COR-L47 (cell line): ENCODE measurements around the gene SLC38A3.
A peak's percentile ranks its signal among the peaks of the same experiment; 100 is the strongest.

ENCODE experiments used
- DNase-seq: peaks from one replicate; lab custom pipeline; 2025; lab: John Stamatoyannopoulos, UW

SLC38A3 gene

DNA sequence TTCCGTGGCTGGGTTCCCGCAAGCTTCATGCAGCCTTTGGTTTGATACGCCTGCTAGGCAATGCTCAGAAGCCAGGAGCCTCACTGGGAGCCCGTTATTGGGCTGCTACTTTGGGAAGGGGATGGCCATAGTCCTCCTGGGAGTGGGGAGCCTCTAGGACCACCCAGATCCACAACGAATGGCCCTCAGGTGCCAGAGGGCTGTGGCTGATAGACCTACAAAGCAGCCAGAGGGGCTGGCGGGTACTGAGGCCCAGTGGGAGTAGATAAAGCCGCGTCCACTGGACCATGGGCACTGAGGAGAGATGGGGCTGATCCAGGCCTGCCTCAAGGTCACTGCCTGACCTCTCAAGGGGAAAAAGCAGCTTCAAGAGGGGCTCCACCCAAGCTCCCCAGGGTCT, 12.9 kb upstream of the SLC38A3 start:
- no peak for DNase-seq

DNA sequence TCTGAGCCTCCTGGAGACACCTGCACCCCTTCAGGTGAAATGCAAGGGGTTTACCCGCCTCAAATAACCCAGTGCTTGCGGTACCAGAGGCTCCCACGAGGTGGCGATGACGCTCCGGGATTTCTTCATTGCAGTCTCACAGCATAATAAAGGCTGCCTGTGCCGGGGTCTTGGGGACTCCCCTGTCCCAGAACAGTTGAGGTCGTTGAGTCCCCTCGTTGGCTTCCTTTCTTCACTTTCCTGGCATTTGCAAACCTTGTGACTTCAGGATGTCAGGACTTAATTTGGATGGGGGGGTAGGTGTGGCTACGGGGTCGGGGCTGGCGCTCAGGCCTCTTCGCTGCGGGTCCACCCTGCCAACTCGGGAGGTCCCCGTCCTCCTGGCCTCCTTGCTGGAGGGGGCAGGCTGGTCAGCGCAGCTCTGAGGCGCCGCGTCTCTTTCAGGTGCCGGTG, 12.4 kb upstream of the SLC38A3 start:
- DNase-seq, result no peak

DNA sequence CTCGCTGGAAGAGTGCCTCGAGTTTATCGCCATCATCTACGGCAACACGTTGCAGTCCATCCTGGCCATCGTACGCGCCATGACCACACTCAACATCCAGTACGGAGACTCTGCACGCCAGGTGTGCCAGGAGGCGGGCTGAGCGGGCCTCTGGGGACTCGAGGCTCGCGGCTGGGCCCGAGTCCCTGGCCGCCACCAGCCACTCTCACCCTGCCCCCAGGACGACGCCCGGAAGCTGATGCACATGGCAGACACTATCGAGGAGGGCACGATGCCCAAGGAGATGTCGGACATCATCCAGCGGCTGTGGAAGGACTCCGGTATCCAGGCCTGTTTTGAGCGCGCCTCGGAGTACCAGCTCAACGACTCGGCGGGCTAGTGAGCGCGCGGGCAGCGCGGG, 11.8 kb upstream of the SLC38A3 start:
- DNase-seq, result no peak

DNA sequence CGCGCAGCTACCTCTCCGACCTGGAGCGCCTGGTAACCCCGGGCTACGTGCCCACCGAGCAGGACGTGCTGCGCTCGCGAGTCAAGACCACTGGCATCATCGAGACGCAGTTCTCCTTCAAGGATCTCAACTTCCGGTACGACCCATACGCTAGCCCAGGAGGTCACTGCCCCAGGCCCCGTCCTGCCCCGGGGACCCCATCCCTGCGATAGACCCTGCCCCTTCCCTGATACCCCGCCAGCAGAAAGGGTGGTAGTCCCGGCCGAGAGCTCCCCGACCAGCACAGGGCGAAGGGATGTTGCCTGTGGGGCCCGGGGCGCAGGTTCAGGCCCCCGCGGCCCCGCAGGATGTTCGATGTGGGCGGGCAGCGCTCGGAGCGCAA, 11.3 kb upstream of the SLC38A3 start:
- DNase-seq, result no peak

DNA sequence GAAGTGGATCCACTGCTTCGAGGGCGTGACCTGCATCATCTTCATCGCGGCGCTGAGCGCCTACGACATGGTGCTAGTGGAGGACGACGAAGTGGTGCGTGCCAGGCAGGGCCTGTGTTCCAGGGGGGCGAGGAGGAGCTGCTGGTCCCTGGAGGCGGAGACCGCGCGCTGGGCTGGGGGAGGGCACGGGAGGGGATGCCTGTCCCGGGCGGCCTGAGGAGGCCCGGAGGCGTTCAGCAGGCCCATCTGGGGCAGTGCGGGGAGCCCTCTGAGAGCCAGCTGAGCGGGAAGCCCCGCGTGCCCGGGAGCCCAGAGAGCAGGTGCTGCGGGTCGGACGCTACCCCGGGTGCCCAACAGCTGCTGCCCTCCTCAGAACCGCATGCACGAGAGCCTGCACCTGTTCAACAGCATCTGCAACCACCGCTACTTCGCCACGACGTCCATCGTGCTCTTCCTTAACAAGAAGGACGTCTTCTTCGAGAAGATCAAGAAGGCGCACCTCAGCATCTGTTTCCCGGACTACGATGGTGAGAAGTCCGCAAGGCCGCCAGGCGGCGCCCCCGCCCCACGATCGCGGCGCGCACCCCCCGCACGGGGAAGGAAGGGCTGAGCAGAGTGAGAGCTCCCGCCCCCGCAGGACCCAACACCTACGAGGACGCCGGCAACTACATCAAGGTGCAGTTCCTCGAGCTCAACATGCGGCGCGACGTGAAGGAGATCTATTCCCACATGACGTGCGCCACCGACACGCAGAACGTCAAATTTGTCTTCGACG, 10.8 kb upstream of the SLC38A3 start:
- peak; percentile 38 for DNase-seq

DNA sequence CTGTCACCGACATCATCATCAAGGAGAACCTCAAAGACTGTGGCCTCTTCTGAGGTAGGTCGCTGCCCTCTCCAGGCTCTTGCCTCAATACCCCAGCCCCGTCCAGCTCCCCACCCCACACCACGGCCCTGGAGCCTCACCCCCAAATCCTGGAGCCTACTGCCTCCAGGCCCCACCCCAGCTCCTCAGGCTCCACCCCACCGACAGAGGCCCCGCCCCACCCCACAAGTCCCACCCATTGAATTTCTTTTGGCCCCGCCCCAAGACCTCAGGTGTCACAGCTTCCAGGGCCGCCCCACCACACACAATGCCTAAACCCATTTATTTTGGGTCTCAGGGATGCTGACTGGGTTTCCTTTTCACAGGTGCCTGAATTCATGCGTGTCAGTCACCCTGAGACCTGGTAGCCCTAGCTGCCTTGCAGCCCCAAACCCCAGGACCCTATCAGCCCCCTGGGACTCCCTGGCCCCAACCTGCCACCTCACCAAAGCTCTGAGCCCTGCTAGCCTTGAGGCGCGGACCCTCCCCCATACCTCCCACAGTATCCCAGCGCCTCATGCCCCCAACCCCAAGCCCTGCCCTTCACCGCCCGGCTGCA, 10.1 kb upstream of the SLC38A3 start:
- no peak for DNase-seq

DNA sequence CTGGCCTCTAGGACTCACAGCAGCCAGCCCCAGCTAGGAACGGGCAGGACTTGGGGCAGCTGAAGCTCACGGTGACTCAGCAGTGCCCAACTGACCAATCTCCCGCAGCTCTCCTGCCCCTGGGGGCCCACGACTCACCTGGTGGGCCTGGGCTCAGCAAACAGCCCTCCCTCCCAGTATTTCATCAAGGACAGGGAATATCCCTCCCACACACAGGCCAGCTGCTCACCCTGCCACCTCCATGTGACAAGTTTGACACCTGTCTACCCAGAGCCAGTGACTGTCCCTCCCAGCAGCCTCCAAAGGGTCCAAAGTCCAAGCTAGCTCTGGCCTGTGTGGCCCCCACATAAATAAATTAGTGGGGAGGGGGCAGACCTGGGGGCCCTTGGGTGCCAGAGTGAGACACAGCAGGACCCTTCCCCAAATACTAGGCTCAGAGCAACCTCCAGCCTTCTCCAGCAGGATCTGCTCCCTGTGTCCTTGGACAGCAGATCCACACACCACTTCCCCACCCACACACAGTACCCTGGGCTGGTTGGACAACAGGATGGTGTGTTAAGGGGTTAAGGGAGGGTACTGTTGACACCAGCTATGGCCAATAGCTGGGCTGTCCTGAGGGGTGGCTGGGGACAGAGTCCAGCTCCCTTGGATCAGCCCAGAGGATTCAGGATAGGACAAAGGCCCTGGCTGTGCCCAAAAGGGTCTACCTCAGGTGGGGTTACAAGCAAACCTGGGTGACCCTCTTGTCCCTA, 9.4 kb upstream of the SLC38A3 start:
- no peak for DNase-seq

DNA sequence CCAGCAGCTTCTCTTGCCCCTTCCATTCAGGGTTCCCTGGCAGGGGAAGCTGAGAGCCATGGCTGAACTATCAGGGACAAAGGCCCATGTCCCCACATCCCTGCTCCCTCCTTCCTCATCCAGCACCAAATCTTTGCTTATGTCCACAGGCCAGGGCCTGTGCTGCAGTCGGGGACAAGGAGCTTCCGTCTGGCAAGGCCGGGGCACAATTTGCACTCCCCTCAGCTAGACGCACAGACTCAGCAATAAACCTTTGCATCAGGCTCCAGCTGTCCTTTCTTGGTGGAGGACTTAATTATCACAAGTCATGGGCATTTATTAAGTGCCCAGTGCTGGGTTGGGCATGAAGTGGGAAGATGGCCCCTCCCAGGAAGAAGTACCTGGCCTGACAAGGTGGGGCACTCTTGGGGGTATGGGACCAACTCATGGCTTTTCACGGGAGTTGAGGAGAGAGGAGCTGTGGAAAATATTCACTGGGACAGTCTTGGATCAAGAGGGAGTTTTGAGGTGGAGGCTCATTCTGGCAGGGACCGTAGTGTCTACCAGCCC, 8.7 kb upstream of the SLC38A3 start:
- DNase-seq, result no peak

DNA sequence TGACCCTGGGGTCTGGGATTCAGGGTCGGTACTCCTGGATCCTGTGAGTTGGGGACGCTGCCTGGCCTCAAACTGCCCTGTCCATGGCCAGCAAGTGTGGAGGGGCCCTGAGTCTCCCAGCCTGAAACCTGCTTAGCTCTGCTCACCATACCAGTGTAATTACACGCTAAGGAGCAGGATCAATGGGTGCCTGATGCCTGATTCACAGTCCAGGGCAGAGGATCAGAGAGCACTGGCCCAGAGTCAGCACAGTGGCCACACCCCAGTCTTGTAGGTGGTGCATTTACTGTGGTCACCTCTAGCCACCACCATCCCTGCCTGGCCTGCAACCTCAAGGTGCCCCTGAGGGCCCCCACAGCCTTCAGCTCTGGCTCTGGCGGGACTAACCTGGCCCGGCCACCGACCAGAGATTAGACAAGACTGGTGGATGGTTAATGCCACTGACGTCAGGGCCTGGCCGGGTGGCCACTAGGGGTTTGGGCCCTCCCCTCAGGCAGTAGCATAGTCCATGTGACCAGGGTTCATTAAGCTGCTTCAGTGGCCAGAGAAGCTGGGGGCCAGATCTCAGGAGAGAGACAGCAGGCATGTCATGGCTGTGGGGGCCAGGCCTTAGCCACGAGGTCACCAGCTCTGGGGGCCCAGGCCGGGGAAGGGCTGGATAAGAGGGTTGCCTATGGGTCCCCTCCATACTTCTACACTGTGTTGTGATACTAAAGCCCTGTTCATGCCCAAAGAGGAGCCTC, 3.3 kb upstream of the SLC38A3 start:
- DNase-seq, result no peak

DNA sequence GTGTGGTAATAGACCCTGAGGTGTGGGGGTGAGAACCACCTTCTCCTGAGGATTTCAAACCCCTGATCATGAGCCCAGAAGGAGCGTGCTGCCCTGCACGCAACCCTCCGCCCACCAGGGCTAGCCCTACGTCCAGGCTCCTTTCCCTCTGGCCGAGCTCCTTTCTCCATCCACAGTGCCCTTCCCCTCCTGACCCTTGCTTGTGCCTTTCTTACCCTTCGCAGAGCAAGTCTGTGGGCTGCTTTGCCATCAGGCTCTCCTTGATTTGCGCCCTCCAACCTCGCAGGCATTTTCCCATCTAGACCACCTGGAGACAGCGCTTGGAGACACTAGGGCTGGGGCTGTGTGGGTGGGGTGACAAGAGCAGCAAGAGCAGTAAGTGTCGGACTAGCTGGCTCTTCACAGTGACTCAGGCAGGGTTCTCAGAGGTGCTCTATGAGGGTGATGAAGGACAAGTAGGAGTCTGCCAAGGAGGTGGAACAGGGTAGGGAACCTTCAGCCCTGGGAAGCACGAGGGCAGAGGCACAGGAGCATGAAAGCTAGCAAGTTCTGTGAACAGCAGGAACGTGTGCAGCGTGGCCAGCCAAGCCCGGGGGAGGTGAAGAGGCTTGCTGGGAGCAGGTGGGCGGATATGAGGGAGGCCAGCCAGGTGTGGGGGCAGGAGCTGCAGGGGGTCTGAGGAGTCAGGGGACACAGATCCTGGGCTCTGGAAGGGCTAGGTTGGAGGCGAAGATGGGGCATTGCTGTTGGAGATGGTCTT, 2.5 kb upstream of the SLC38A3 start:
- no peak for DNase-seq

DNA sequence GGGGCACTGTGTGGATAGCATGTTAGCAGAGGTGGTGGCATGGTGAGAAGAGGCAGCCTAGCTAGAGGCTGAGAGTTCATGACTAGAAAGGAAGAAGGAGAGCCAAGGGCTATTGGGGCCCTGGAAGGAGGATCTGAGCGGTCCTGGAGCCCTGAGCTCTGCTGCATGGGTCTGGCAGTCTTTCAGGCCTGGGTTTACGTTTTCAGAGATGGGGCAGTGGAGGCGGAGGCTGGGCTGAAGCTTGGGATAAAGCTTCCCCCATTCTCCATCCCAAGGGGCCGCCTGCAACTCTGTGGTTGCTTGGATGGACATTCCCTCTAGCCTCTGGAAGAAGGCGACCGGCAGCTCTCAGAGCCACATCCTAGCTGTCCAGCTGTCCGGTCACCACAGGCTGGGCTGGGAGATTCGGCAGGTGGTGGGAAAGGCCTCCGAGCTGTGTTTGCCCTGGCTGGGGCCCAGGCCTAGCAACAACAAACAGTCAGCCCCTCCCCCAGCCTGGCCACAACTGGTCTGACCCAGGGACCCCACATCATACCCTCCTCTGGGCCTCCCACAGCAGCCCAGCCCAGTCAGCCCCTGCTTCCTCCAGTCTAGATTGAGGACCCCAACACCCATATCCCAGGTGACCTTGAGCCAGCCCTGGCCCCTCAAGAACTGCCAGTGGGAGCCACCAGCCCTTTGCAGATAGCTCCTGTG, 1.8 kb upstream of the SLC38A3 start:
- DNase-seq, result no peak

DNA sequence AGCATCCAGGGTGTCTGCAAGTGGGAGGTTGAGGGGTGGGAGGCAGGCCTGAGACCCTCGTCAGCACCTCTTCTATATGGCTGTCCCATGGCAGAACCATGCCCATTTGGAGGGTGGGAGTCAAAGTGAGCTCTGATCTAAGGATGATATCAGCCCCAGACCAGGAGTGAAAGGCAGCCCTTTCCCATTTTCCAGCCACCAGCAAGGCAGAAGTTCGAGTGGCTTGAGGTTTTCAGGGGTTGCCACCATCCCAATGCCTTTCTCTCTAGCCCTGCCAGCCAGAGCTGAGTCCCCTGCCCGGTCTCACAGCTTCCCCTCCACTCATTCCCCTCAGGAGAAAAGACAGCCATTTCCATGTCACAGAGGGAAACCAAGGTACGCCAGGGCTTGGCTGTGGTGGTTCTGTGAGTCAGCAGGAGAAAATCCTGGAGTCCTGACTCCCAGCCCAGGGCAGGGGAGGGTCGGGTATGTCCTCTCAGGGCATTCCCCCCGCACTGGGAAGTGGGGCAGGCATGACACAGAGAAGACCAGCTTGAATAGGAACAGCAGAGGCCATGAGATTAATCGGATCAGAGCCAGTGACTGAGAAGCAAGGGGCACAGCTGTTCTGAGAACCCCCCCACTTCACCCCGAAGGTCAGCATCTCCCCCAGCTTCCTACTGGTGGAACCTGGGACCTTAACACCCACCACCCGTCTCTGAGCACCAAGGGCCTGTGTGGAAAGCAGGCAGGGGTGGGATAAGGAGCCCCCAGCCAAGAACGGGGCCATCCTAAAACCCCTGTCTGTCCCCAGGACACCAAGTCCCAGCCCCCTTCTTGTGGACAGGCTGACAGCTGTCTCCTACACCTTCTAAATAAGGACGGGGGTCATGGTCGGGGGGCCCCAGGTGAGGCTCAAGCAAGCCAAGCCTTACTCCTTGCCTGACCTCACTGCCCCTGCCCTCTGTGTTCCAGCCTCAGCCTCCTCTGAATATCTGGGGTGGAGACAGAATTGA, 965 bp upstream of the SLC38A3 start:
- no peak for DNase-seq

DNA sequence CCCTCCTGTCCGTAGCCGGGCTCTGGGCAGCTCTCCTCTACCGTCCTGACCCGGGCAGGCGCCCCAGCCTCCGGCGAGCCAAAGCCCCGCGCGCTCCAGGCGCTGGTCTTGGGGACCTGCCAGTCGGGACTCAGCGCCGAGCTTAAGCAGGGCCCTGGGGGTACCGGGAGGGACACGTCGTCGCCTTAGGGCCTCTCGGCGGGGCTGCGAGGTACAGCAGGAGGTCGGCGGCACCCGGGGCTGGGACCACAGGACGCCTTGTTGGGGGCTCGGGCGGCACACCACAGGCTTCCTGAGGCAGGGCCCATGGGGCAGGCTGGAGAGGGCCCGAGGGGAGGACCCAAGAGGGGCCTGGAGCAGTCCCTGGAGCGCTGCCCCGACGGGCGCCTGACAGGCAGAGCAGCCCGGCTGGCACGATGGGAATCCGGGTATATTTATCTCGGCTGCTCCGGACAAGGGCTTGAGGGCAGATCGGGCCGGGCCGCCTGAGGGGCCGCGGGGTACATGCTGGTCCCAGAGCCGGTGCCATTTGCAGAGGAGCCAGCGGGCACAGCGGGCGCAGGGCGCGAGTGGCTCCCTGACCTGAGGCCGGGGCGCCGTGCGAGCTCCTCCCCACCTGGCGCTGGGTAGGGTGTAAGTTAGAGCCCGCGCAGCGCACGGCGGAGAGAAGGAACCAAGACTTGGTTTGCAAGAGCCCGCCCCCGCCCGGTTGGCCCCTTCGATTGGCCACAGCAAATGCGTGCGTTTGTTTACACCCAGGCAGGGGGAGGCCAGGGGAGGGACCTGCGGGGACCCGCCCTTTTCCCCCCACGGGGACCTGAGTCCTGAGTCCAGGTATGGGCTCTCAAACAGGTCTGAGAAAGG, 574 bp downstream of the SLC38A3 start:
- DNase-seq, result no peak

DNA sequence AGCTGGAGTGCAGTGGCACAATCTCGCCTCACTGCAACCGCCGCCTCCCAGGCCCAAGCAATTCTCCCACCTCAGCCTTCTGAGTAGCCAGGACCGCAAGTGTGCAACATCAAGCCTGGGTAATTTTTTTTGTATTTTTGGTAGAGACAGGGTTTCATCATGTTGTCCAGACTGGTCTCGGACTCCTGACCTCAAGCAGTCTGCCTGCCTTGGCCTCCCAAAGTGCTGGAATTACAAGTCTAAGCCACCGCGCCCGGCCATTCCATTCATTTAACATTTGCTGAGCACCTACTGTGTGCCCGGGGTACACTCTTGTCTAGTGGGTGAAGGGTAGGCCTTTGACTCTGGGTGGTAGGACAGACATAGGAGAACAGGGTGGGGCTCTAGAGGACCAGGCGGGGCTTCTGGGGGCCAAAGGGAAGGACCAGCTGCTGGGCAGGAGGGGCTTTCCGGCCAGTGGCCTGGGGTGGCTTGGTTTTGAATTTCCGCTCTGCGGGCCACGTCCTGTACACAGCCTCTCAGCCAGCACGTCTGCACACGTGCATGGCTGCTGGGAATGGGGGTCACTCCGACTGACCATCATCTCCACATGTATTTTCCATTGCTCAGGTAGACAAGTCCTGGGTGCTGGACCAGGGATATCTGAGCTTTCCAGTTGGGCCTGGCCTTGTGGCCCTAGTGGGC, 2.4 kb downstream of the SLC38A3 start:
- no peak for DNase-seq

DNA sequence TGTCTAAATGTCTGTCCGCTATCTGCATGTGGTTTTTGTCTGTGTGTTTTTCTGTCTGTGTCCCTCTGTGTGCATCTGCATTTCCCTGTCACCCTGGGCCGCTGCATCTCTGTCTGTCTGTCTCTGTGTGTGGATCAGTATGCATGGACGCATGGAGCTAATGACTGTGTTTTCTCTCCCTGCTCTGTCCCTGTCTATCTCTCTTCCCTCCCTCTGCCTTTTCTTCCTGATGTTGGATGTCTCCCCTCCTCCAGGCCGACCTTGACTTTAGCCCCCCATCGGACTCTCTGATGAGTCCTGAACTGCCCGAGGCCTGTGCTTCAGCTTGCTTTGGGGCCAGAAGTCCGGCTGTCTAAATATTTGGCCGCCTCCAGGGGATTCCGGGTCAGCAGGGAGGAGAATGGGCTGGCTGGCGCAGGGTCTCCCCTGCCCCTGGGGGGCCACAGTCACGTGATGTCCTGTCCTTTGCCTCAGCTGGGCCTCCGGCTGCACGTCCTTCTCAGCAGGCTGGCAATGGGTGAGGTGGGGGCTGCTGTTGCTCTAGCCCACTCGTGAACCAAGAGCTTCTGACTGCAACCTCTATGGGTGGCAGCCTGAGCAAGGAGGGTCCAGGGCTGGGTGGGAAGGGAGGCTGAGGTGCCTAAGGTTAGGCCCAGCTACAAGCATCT, 3.7 kb downstream of the SLC38A3 start:
- DNase-seq, result no peak

DNA sequence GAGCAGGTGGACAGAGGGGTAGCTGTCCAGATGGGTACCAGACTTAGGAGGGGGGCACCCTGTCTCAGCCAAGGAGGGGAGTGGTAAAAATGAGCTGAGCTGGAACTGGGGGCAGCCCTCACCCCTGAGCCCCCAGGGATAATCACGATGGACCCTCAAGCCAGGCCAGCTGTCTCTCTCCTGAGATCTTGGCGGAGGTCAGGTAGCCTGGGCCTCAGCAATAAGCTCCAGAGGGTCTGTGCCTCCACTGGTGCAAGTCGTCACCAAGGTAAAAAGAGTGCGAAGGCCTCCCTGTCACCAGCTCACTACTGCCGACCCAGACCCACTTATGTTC, 5.1 kb downstream of the SLC38A3 start:
- no peak for DNase-seq

DNA sequence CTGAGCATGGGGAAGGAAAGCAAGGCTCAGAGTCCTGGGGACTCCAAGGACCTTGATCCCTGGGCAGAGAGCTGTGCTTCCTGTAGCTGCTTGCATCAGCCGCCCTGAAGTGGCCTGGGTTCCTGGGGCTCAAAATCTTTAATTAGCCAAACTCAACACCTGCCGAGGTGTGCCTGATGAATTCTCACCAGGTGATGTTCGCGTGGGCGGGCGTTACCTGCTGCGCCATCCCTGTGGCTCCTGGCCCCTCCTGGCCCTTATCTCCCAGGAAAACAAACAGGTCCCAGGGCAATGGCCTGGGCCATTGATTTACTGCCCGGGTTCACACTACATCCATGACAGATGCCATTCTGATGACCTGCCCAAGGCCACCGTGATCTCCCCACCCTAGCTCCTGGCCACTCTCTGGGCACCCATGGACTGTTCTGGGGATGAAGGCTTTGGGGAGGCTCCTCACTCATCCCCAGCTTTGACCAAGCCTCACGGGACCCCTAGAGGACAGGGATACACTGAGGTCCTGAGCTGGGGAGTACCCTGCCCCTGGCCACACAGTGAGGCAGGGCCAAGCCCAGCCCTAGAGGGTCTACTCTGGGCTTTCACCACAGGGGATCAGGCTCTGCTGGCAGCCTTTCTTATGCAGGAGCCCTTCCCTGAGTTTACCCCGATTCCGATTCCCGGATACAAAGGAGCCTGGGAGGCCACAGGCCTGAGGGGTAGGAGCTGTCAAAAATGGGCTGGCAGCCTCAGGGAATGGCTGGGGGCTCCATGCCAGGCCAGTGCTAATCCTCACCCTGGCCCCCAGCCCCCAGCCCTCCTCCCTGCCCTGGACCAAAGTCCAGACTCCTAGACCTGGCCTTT, 5.7 kb downstream of the SLC38A3 start:
- no peak for DNase-seq
